Measurements from ENCODE around the gene TAF1B.

Gene TAF1B

DNA sequence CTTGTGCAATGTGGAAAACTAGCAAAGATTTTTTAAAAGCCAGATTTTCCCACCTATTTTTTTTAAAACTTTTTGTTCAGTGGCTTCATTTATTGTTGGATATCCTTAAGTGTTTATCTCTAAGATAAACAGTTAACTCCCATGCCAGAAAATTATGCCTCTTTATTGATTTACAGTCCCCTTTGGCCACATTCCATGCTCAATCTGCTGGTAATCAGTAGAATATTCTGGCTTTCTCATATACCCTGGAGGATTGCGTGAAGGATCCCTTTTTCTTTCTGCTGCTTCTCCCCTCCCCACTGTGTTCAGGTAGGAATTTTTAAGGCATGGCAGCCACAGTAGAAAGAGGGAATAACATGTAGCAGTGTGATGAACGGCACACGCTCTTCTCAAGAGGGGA, 110.9 kb downstream of the TAF1B start:
- Histone ChIP-seq H3K79me2 (ENCODE audit: insufficient read depth, low read length) (no peaks in the 10 kb centered on the region), H4K20me1 (ENCODE audit: low read depth, low read length) (no peaks in the 10 kb centered on the region), H3K9ac (ENCODE audit: low read length) (no peak overlapping the region), H3K9me3 (ENCODE audit: insufficient read depth, low read length) (no peaks in the 10 kb centered on the region), H3K9me2 (replicated peaks; ENCODE audit: insufficient read depth, low read length) (no peaks in the 10 kb centered on the region), H3K4me2 (ENCODE audit: low read depth, low read length, poor library complexity, severe bottlenecking) (no peak overlapping the region), H3K4me3 (ENCODE audit: insufficient read depth, low read length, poor library complexity, severe bottlenecking) (no peak overlapping the region), H3K27me3 (ENCODE audit: low read length) (no peaks in the 10 kb centered on the region), H3F3A (ENCODE audit: insufficient read depth) (peaks cover 4% of the 10 kb centered on the region; the same call in 1 of the 2 replicates), H3K36me3 (ENCODE audit: low read length) (no peaks in the 10 kb centered on the region), H3K27ac (ENCODE audit: low read depth, low read length) (no peak overlapping the region), H2AFZ (ENCODE audit: low read depth, low read length, severe bottlenecking) (no peak overlapping the region)
- TF ChIP-seq, protein P1, sequence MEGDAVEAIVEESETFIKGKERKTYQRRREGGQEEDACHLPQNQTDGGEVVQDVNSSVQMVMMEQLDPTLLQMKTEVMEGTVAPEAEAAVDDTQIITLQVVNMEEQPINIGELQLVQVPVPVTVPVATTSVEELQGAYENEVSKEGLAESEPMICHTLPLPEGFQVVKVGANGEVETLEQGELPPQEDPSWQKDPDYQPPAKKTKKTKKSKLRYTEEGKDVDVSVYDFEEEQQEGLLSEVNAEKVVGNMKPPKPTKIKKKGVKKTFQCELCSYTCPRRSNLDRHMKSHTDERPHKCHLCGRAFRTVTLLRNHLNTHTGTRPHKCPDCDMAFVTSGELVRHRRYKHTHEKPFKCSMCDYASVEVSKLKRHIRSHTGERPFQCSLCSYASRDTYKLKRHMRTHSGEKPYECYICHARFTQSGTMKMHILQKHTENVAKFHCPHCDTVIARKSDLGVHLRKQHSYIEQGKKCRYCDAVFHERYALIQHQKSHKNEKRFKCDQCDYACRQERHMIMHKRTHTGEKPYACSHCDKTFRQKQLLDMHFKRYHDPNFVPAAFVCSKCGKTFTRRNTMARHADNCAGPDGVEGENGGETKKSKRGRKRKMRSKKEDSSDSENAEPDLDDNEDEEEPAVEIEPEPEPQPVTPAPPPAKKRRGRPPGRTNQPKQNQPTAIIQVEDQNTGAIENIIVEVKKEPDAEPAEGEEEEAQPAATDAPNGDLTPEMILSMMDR (IDR thresholded peaks at IDR 0.05; ENCODE audit: insufficient read depth, low read length, poor library complexity, severe bottlenecking) = no peak
- TF ChIP-seq EZH2phosphoT487 (conservative IDR thresholded peaks at IDR 0.05; ENCODE audit: low read length) = no peak

DNA sequence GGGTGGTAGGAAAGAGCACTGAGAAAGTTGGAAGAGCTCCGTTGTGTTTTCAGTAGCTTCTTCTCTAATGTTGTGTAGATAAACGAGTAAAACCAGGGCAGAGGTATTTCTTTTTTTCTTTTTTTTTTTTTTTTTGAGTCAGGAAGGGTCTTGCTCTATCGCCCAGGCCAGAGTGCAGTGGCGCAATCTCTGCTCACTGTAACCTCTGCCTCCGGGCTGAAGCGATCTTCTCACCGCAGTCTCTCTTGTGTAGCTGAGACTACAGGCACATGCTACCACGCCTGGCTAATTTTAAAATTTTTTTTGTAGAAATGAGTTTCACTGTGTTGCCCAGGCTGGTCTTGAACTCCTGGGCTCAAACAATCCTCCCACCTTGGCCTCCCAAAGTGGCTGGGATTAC, 114.8 kb downstream of the TAF1B start:
- Histone ChIP-seq H3K9ac (ENCODE audit: low read length) (no peak overlapping the region), H4K20me1 (ENCODE audit: low read depth, low read length) (no peaks in the 10 kb centered on the region), H3F3A (ENCODE audit: insufficient read depth) (peaks cover 4% of the 10 kb centered on the region; the same call in 1 of the 2 replicates), H3K36me3 (ENCODE audit: low read length) (no peaks in the 10 kb centered on the region), H3K27ac (ENCODE audit: low read depth, low read length) (no peak overlapping the region), H3K27me3 (ENCODE audit: low read length) (no peaks in the 10 kb centered on the region), H3K4me2 (ENCODE audit: low read depth, low read length, poor library complexity, severe bottlenecking) (no peak overlapping the region), H2AFZ (ENCODE audit: low read depth, low read length, severe bottlenecking) (no peak overlapping the region), H3K9me3 (ENCODE audit: insufficient read depth, low read length) (no peaks in the 10 kb centered on the region), H3K9me2 (replicated peaks; ENCODE audit: insufficient read depth, low read length) (no peaks in the 10 kb centered on the region), H3K4me3 (ENCODE audit: insufficient read depth, low read length, poor library complexity, severe bottlenecking) (no peak overlapping the region), H3K79me2 (ENCODE audit: insufficient read depth, low read length) (no peaks in the 10 kb centered on the region)
- TF ChIP-seq, protein P1 (IDR thresholded peaks at IDR 0.05; ENCODE audit: insufficient read depth, low read length, poor library complexity, severe bottlenecking) = no peak
- TF ChIP-seq EZH2phosphoT487 (conservative IDR thresholded peaks at IDR 0.05; ENCODE audit: low read length) = no peak

DNA sequence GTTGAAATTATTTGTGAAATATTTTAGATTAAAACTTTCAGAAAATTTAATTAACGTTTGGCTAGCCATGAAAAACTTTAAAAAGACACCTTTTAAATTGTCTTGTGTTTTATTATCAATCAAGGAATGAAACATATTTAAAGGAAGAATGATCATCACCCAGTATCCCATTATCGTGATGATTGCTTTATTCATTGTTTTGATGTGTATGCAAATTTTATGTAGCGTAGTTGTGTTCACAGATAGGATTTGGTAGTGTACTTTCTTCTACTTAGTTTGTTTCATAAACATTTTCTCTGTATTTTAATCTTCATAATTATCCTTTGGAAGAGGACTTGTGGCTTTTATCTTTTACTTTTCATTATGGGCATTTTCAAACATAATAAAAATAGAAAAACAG, 116.0 kb downstream of the TAF1B start:
- Histone ChIP-seq H3K27ac (ENCODE audit: low read depth, low read length) (no peak overlapping the region), H3K36me3 (ENCODE audit: low read length) (no peaks in the 10 kb centered on the region), H3K4me2 (ENCODE audit: low read depth, low read length, poor library complexity, severe bottlenecking) (no peak overlapping the region), H3F3A (ENCODE audit: insufficient read depth) (no peaks in the 10 kb centered on the region), H2AFZ (ENCODE audit: low read depth, low read length, severe bottlenecking) (no peak overlapping the region), H4K20me1 (ENCODE audit: low read depth, low read length) (no peaks in the 10 kb centered on the region), H3K4me3 (ENCODE audit: insufficient read depth, low read length, poor library complexity, severe bottlenecking) (no peak overlapping the region), H3K79me2 (ENCODE audit: insufficient read depth, low read length) (no peaks in the 10 kb centered on the region), H3K9me3 (ENCODE audit: insufficient read depth, low read length) (no peaks in the 10 kb centered on the region), H3K9me2 (replicated peaks; ENCODE audit: insufficient read depth, low read length) (no peaks in the 10 kb centered on the region), H3K9ac (ENCODE audit: low read length) (no peak overlapping the region), H3K27me3 (ENCODE audit: low read length) (no peaks in the 10 kb centered on the region)
- TF ChIP-seq, protein P1 (IDR thresholded peaks at IDR 0.05; ENCODE audit: insufficient read depth, low read length, poor library complexity, severe bottlenecking) = no peak
- no peak for TF ChIP-seq EZH2phosphoT487 (conservative IDR thresholded peaks at IDR 0.05; ENCODE audit: low read length)

Data from SU-DHL-6 (cell line).